Parathyroid adenoma (tissue), 2 donors: Measurements from ENCODE around the gene B3GNT5.

ENCODE experiments used
- H2AFZ ChIP-seq: fragments of 300-600 bp; sonication (generic); one replicate; pipeline ENCODE4 v1.7.0; 2017; ENCODE audit warnings: antibody characterized with exemption, mild to moderate bottlenecking
- H3K27ac ChIP-seq: fragments of 300-600 bp; sonication (generic); one replicate; pipeline ENCODE4 v1.7.0; 2017
- H3K27me3 ChIP-seq: fragments of 300-600 bp; sonication (generic); one replicate; pipeline ENCODE4 v1.7.0; 2017; ENCODE audit warnings: low read length; ENCODE audit not compliant: control insufficient read depth, insufficient read depth
- H3K36me3 ChIP-seq: fragments of 300-600 bp; sonication (generic); one replicate; pipeline ENCODE4 v1.7.0; 2017; ENCODE audit warnings: low read length; ENCODE audit not compliant: control insufficient read depth, insufficient read depth
- H3K4me1 ChIP-seq: fragments of 300-600 bp; sonication (generic); one replicate; pipeline ENCODE4 v1.7.0; 2017; ENCODE audit warnings: control low read depth
- H3K4me2 ChIP-seq: fragments of 300-600 bp; sonication (generic); one replicate; pipeline ENCODE4 v1.7.0; 2017; ENCODE audit warnings: low read length
- H3K4me3 ChIP-seq: fragments of 300-600 bp; sonication (generic); one replicate; pipeline ENCODE4 v1.7.0; 2017; ENCODE audit warnings: low read depth, low read length
- H3K79me2 ChIP-seq: fragments of 300-600 bp; sonication (generic); one replicate; pipeline ENCODE4 v1.7.0; 2017; ENCODE audit warnings: control low read depth
- H3K9ac ChIP-seq: fragments of 300-600 bp; sonication (generic); one replicate; pipeline ENCODE4 v1.7.0; 2017; ENCODE audit warnings: mild to moderate bottlenecking
- H3K9me3 ChIP-seq: fragments of 300-600 bp; sonication (generic); one replicate; pipeline ENCODE4 v1.7.0; 2017; ENCODE audit warnings: low read length; ENCODE audit not compliant: control insufficient read depth
- CTCF ChIP-seq: fragments of 300-600 bp; sonication (generic); IDR thresholded peaks from one replicate; pipeline ENCODE4 v1.7.0; 2017; ENCODE audit warnings: antibody characterized with exemption, mild to moderate bottlenecking
- donor health status: primary hyperparathyroidism.

B3GNT5 gene

GRCh38 chr3:183218826-183219225 lies 34.2 kb upstream of the B3GNT5 start:
- no peak for TF ChIP-seq CTCF
- no peak overlapping the region for H3K4me2 ChIP-seq
- H3K9me3 ChIP-seq, result no peaks in the 10 kb centered on the region

GRCh38 chr3:183220828-183221227 lies 32.2 kb upstream of the B3GNT5 start:
- H3K4me2 ChIP-seq, result no peak overlapping the region
- H3K36me3 ChIP-seq, result no peaks in the 10 kb centered on the region
- no peaks in the 10 kb centered on the region for H3K9me3 ChIP-seq
- no peak overlapping the region for H3K9ac ChIP-seq
- H3K79me2 ChIP-seq, result no peaks in the 10 kb centered on the region
- no peak overlapping the region for H2AFZ ChIP-seq
- no peaks in the 10 kb centered on the region for H3K4me1 ChIP-seq
- no peaks in the 10 kb centered on the region for H3K27me3 ChIP-seq
- H3K4me3 ChIP-seq, result no peak overlapping the region
- H3K27ac ChIP-seq, result no peak overlapping the region
- TF ChIP-seq CTCF, result no peak

More at GRCh38 chr3:183218826-183219225, 34.2 kb upstream of the B3GNT5 start:
- Histone ChIP-seq H3K4me3 (no peak overlapping the region), H3K79me2 (no peaks in the 10 kb centered on the region), H3K27me3 (no peaks in the 10 kb centered on the region), H3K4me1 (no peaks in the 10 kb centered on the region), H3K36me3 (no peaks in the 10 kb centered on the region), H3K27ac (no peak overlapping the region), H2AFZ (no peak overlapping the region), H3K9ac (no peak overlapping the region)

- no peaks in the 10 kb centered on the region for H3K4me1 ChIP-seq
- H3K4me2 ChIP-seq, result no peak overlapping the region
- TF ChIP-seq CTCF, result no peak
- no peak overlapping the region for H2AFZ ChIP-seq
- H3K9me3 ChIP-seq, result no peaks in the 10 kb centered on the region
- no peaks in the 10 kb centered on the region for H3K27me3 ChIP-seq
- H3K36me3 ChIP-seq, result no peaks in the 10 kb centered on the region
- no peaks in the 10 kb centered on the region for H3K79me2 ChIP-seq
- H3K27ac ChIP-seq, result no peak overlapping the region
- no peak overlapping the region for H3K9ac ChIP-seq
- no peak overlapping the region for H3K4me3 ChIP-seq
Measured at GRCh38 chr3:183222631-183223235, 30.3 kb upstream of the B3GNT5 start.

GRCh38 chr3:183224180-183224970 lies 28.7 kb upstream of the B3GNT5 start:
- Histone ChIP-seq H3K4me2 (no peak overlapping the region), H3K79me2 (no peaks in the 10 kb centered on the region), H3K36me3 (no peaks in the 10 kb centered on the region), H3K9me3 (no peaks in the 10 kb centered on the region), H3K27ac (no peak overlapping the region), H2AFZ (no peak overlapping the region), H3K4me1 (no peaks in the 10 kb centered on the region), H3K9ac (no peak overlapping the region), H3K27me3 (no peaks in the 10 kb centered on the region), H3K4me3 (no peak overlapping the region)
- TF ChIP-seq CTCF, result no peak
